Heart left ventricle (tissue), 16 donors: Measurements from ENCODE around the gene HOXB4. TPM values are rescaled to one million over a fixed set of nuclear protein-coding genes. Genes with fewer than 3 reads are reported as not detected.
A peak's percentile ranks its signal among the peaks of the same experiment; 100 is the strongest.

Experiments
- ATAC-seq, 4 donors: fragments of 200-7000 bp; cut with Tn5 transposase; one replicate each; pipeline ENCODE4 v1.9.1; 2020 to 2022; ENCODE audit warnings: moderate library complexity in 4 of 4, mild to moderate bottlenecking in 3 of 4, moderate number of reproducible peaks in 1 of 4
- DNase-seq, 5 donors: peaks; one replicate each; pipeline ENCODE4 v3.0.0-alpha.2; 2020
- H3K27ac ChIP-seq, 12 donors: fragments of 200-600 bp; sonication (generic) in 4 of 12; one replicate each; pipeline versions ENCODE4 v1.5.0 to v1.8.0; 2016 to 2022; ENCODE audit warnings: mild to moderate bottlenecking in 2 of 12
- H3K27me3 ChIP-seq, 9 donors: fragments of 200-600 bp; sonication (generic) in 2 of 9; one replicate each; pipeline versions ENCODE4 v1.5.1 to v1.8.0; 2016 to 2022; ENCODE audit warnings: mild to moderate bottlenecking in 3 of 9
- H3K36me3 ChIP-seq, 9 donors: fragments of 200-600 bp; sonication (generic) in 2 of 9; one replicate each; pipeline versions ENCODE4 v1.5.0 to v1.8.0; 2018 to 2022; ENCODE audit warnings: mild to moderate bottlenecking in 2 of 9
- H3K4me1 ChIP-seq, 12 donors: fragments of 200-600 bp; sonication (generic) in 4 of 12; one replicate each; pipeline versions ENCODE4 v1.5.0 to v1.8.0; 2016 to 2022; ENCODE audit warnings: mild to moderate bottlenecking in 3 of 12
- H3K4me3 ChIP-seq, 12 donors: fragments of 200-600 bp; sonication (generic) in 4 of 12; one replicate each; pipeline versions ENCODE4 v1.5.0 to v1.8.0; 2017 to 2022; ENCODE audit warnings: mild to moderate bottlenecking in 9 of 12, moderate library complexity in 4 of 12
- H3K9me3 ChIP-seq, 12 donors: fragments of 200-600 bp; sonication (generic) in 4 of 12; one replicate each; pipeline versions ENCODE4 v1.5.0 to v1.8.0; 2016 to 2022; ENCODE audit warnings: mild to moderate bottlenecking in 1 of 12
- CTCF ChIP-seq, 12 donors: fragments of 200-600 bp; sonication (generic) in 4 of 12; IDR thresholded peaks; one replicate each; pipeline versions ENCODE4 v1.5.0 to v1.8.0; 2018 to 2022; ENCODE audit warnings: antibody characterized with exemption in 12 of 12, mild to moderate bottlenecking in 5 of 12
- POLR2A ChIP-seq, 2 donors: fragments of 450-650 bp; IDR thresholded peaks; one replicate each; pipeline ENCODE4 v1.6.1; 2017; ENCODE audit warnings: antibody characterized with exemption in 2 of 2, mild to moderate bottlenecking in 2 of 2, moderate library complexity in 2 of 2
- WGBS, 4 donors: extraction: QIAGEN DNeasy Blood & Tissue Kit in 2 of 4; methylation state at CpG; one replicate each; pipeline versions ENCODE4 v1.1.5 to v1.1.7; 2013 to 2018; 5-methylcytosine and 5-hydroxymethylcytosine counted together
- intact Hi-C, 10 donors: fragments of 100-400 bp; cut with DNase I; formaldehyde crosslinking; loops; one replicate each; pipeline versions ENCODE4 v1.11.1 to v1.14.2; 2022
- polyA plus RNA-seq, 2 donors: library from polyadenylated mRNA; stranded (reverse); fragments of 200-250 nt; gene quantifications; one replicate each; pipeline ENCODE4 v1.2.3, GENCODE V29; 2013
- total RNA-seq, 9 donors: library from RNA; depleted of rRNA in 2 of 9; stranded (reverse); fragments of >200 nt in 2 of 9; fragmentation: NEBNext Ultra II Directional in 3 of 9; extraction: Animal tissue kit (Norgen Biotek cat#: 25700) in 3 of 9; gene quantifications; one replicate each; pipeline versions ENCODE4 v1.1.0 to v1.2.4, GENCODE V29; 2016 to 2023
- donor health status: ischemic (EF 13 %, LVEDD 7.1; RV severe dilation, severe dysfunction).
- donor health status: healthy with polysubstance abuse.
- donor health status: DM: no; HTN: yes; CAD: no.
- donor health status: DM: no; HTN: no; CAD: no.
- donor health status: ischemic (EF 25% LVEDD 6.9; RV normal size, moderate dysfunction).
- donor health status: ischemic (EF 25% LVEDD 5.7; RV mildly dilated, moderate dysfunction).
- donor health status: healthy.
- donor health status: DM: yes; HTN: yes; CAD: no.
- donor health status: ischemic (EF 35%, LVEDD 5.7; RV mildly dilated, moderate dysfunction).
- donor health status: nonischemic (EF 11% LVEDD 7.7; RV severe dilation, severe dysfunction).
- donor health status: DM: yes; HTN: yes; CAD: no.
- donor health status: PGD.
- donor health status: ischemic (EF 29% LVEDD 5.4; RV normal size, mild dysfunction).
- donor health status: nonischemic (EF 23%, LVEDD 6.1; RV moderate dilation, normal function).

Gene HOXB4
- total and polyA plus RNA-seq, 11 donors = 0.27 to 2.8 (median 0.59) TPM; not detected in 1

DNA sequence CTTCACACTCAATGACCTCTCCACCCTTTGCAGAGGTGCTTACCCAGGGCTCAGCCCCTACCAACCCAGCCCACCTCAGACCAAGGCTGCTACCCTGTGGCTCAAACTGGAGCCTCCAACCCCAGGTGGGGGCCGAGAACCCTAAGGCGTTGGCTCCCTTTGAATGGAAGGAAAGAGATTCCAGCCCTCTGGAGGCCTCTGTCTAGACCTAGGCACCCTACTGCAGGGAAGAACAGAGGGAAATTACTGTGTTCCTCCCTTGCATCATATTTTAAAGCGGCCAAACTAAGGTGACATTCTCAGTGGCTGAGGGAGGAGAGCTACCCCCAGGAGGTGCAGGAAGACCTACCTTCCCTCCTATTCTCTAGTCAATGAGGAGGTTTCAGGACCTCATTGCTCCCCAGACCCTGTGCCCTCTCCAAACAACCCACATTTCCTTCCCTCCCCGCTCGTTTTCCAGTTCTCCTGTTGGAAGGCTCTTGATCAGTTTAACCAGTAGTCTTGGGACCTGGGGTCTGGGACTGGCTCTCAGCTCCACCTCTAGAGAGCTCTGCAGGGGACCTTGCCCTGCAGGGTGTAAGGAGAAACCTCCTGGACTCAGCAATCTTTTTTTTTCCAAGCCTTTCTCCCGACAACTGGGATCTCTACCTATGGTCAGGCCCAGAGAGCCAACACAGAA, 42.5 kb upstream of the HOXB4 start:
- TF ChIP-seq CTCF (IDR thresholded peaks at IDR 0.05) = no peak
- no peak for TF ChIP-seq POLR2A (IDR thresholded peaks at IDR 0.05)
- H3K27me3 ChIP-seq = peaks cover 79 to 100% (median 99%) of the 10 kb centered on the region in 9 donors
- DNase-seq (no peak), ATAC-seq (no peak)
- intact Hi-C loops = loop anchor here in 2 of 10 donors (5.0 to 10.0 kb wide), 2 partner anchors 268 to 456 kb away; no protein-coding TSS in a partner anchor
- no peak overlapping the region for H3K27ac ChIP-seq
- H3K4me3 ChIP-seq = no peak overlapping the region
- no peaks in the 10 kb centered on the region for H3K9me3 ChIP-seq
- H3K36me3 ChIP-seq = no peaks in the 10 kb centered on the region
- WGBS, 4 donors = 19 to 29% (median 24%) methylated on average over 5 to 6 of the region's 6 CpGs
- H3K4me1 ChIP-seq = peaks cover 0 to 23% (median 9%) of the 10 kb centered on the region in 12 donors

GRCh38 chr17:48619826-48620449, 41.8 kb upstream of the HOXB4 start:
- TF ChIP-seq POLR2A (IDR thresholded peaks at IDR 0.05) = no peak
- no peak for TF ChIP-seq CTCF (IDR thresholded peaks at IDR 0.05)
- ATAC-seq (no peak), DNase-seq (no peak)
- intact Hi-C loops = loop anchor here (2.0 to 10.0 kb wide), 11 partner anchors 268 to 595 kb away; no protein-coding TSS in a partner anchor
- Histone ChIP-seq H3K4me1 (peaks cover 0 to 16% (median 2%) of the 10 kb centered on the region in 12 donors), H3K36me3 (no peaks in the 10 kb centered on the region), H3K4me3 (no peak overlapping the region), H3K9me3 (no peaks in the 10 kb centered on the region), H3K27me3 (peaks cover 80 to 100% (median 98%) of the 10 kb centered on the region in 9 donors), H3K27ac (no peak overlapping the region)
- 14 to 19% (median 15%) methylated on average over 21 to 32 of the region's 32 CpGs for WGBS, 4 donors

- 3 to 6% (median 4%) methylated on average over 25 of the region's 25 CpGs for WGBS, 4 donors
- Histone ChIP-seq H3K9me3 (no peaks in the 10 kb centered on the region), H3K4me3 (no peak overlapping the region), H3K36me3 (no peaks in the 10 kb centered on the region), H3K4me1 (peaks cover 0 to 22% (median 2%) of the 10 kb centered on the region in 12 donors), H3K27me3 (peaks cover 86 to 100% (median 98%) of the 10 kb centered on the region in 9 donors), H3K27ac (no peak overlapping the region)
- TF ChIP-seq CTCF (IDR thresholded peaks at IDR 0.05) (peak; percentile 95 to 99 (median 98)), POLR2A (IDR thresholded peaks at IDR 0.05) (no peak)
- DNase-seq = peak; percentile 80 to 91 (median 85)
- peak; percentile 69 to 92 (median 89) for ATAC-seq
- intact Hi-C loops = loop anchor here (1.0 to 10.0 kb wide), 12 partner anchors 281 to 594 kb away; no protein-coding TSS in a partner anchor
These were observed 40.2 kb upstream of the HOXB4 start for GRCh38 chr17:48618256-48618896.
